Measurements from ENCODE around the gene WWC2.

The WWC2 gene

DNA sequence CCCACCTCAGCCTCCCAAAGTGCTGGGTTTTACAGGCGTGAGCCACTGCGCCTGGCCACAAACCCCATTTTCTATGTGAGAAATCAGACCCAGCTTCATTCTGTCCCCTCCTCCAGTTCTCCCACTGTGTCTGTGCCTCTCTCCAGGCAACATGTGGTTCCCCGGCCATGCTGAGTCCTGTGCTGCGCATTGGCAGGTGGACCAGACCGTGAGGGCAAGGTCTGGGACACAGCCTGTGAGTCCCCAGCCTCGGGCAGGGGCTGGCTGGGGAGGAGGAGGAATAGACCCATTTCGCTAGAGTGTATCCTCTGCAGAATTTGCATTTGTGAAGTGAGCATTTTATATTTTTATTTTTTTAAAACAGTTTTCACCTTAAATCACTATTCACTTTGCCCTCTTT, 244.7 kb downstream of the WWC2 start:
- H3K27me3 ChIP-seq (ENCODE audit: insufficient read depth, low read depth, severe bottlenecking) = no peaks in the 10 kb centered on the region
- DNase-seq = no peak
- TF ChIP-seq, protein P1, sequence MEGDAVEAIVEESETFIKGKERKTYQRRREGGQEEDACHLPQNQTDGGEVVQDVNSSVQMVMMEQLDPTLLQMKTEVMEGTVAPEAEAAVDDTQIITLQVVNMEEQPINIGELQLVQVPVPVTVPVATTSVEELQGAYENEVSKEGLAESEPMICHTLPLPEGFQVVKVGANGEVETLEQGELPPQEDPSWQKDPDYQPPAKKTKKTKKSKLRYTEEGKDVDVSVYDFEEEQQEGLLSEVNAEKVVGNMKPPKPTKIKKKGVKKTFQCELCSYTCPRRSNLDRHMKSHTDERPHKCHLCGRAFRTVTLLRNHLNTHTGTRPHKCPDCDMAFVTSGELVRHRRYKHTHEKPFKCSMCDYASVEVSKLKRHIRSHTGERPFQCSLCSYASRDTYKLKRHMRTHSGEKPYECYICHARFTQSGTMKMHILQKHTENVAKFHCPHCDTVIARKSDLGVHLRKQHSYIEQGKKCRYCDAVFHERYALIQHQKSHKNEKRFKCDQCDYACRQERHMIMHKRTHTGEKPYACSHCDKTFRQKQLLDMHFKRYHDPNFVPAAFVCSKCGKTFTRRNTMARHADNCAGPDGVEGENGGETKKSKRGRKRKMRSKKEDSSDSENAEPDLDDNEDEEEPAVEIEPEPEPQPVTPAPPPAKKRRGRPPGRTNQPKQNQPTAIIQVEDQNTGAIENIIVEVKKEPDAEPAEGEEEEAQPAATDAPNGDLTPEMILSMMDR (IDR thresholded peaks at IDR 0.05; ENCODE audit: low read depth, low read length) = no peak
- H3K4me3 ChIP-seq (ENCODE audit: low read depth, low read length) = no peak overlapping the region
- H3K9me3 ChIP-seq (ENCODE audit: severe bottlenecking) = no peaks in the 10 kb centered on the region
- no peaks in the 10 kb centered on the region for H3K36me3 ChIP-seq
- H3K27ac ChIP-seq = no peak overlapping the region

DNA sequence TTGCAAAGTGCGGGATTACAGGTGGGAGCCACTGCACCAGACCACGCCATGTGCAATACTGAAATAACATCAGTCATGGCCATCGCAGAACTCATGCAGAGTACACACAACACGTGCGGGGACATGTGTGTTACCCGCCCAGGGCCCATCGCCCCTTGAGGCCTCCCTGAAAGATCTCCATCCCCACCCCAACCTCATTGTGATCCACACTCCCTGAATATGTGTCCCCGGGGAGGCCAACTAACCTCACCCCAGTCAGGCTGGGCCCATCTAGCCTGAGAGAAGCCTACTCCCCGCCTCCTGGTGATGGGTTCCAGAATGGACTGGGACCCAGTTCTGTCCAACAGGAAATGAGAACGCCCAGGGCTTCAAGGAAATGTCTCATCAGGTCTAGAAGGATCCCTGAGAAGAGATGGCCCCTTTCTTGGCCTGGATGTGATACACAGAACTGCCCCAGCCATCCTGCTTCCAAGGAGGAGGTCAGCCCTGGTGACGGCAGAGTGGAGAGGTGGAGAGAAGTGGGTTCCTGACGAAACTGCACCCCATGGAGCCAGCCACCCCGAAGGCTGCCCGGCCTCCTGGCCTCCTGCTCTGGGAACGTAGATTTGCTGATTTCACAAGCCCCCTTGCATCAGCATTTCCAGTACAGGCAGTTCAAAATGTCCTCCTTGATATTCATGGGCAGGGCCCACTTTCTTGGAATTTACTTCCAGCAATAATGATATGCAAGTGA, 245.6 kb downstream of the WWC2 start:
- TF ChIP-seq, protein P1 (IDR thresholded peaks at IDR 0.05; ENCODE audit: low read depth, low read length) = no peak
- no peak for DNase-seq
- no peak overlapping the region for H3K4me3 ChIP-seq (ENCODE audit: low read depth, low read length)
- no peaks in the 10 kb centered on the region for H3K9me3 ChIP-seq (ENCODE audit: severe bottlenecking)
- H3K27ac ChIP-seq = no peak overlapping the region
- H3K27me3 ChIP-seq (ENCODE audit: insufficient read depth, low read depth, severe bottlenecking) = no peaks in the 10 kb centered on the region
- H3K36me3 ChIP-seq = no peaks in the 10 kb centered on the region

DNA sequence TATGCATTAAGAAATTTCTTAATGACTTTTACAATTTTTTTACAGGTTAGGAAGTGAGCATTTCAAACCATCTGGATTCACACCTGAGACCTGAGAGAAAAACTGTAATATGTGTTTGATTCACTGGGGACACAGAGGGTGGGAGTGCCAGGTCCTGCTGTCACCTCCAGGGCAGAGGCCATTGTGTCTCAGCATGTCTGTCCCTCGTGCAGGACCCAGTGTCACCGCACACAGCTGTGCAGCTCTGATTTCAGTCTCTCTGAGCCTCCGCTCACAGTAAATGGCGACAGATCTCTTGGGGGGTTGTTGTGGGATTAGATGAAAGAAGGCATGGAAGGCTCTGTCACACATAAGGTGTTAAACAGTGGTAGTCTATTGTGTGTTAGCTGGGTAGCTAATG, 246.2 kb downstream of the WWC2 start:
- Histone ChIP-seq H3K36me3 (no peaks in the 10 kb centered on the region), H3K27me3 (ENCODE audit: insufficient read depth, low read depth, severe bottlenecking) (no peaks in the 10 kb centered on the region), H3K27ac (no peak overlapping the region; the same call in 1 of the 2 replicates), H3K4me3 (ENCODE audit: low read depth, low read length) (no peak overlapping the region), H3K9me3 (ENCODE audit: severe bottlenecking) (no peaks in the 10 kb centered on the region)
- TF ChIP-seq, protein P1 (IDR thresholded peaks at IDR 0.05; ENCODE audit: low read depth, low read length) = no peak
- DNase-seq = peak; percentile 38

DNA sequence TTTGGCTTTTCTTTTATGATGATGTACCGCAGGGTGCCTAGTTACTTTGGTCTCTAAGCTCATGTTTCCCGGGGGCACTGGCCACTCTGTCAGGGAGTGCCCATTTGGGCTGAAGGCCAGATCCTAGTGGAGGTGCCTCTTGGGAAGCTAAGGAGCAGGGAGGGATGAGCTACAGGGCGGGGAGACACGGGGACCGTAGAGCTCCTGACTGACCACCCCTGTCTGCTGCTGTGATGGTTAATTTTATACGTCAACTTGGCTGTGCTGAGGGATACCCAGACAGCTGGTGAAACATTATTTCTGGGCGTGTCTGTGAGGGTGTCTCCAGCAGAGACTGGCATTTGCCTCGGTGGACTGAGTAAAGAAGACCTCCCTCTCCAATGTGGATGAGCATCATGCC, 248.1 kb downstream of the WWC2 start:
- Histone ChIP-seq H3K27me3 (ENCODE audit: insufficient read depth, low read depth, severe bottlenecking) (no peaks in the 10 kb centered on the region), H3K27ac (no peak overlapping the region), H3K36me3 (no peaks in the 10 kb centered on the region), H3K4me3 (ENCODE audit: low read depth, low read length) (no peak overlapping the region), H3K9me3 (ENCODE audit: severe bottlenecking) (no peaks in the 10 kb centered on the region)
- no peak for DNase-seq
- TF ChIP-seq, protein P1 (IDR thresholded peaks at IDR 0.05; ENCODE audit: low read depth, low read length) = no peak

DNA sequence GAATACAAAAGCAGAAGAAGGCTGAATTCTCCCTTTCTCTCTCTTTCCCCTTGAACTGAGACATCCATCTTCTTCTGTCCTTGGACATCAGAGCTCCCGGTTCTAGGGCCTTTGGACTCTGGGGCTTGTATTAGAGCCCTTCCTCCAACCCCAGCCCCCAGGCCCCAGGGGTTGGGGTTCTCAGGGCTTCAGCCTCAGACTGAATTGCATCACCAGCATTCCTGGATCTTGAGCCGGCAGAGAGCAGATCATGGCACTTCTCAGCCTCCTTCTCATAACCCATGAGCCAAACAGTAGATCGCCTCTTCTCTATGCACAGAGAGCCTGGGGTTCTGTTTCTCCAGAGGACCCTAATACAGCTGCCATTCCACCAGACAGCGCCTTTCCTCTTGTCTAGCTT, 248.5 kb downstream of the WWC2 start:
- Histone ChIP-seq H3K9me3 (ENCODE audit: severe bottlenecking) (no peaks in the 10 kb centered on the region), H3K36me3 (no peaks in the 10 kb centered on the region), H3K4me3 (ENCODE audit: low read depth, low read length) (no peak overlapping the region), H3K27me3 (ENCODE audit: insufficient read depth, low read depth, severe bottlenecking) (no peaks in the 10 kb centered on the region), H3K27ac (no peak overlapping the region)
- TF ChIP-seq, protein P1 (IDR thresholded peaks at IDR 0.05; ENCODE audit: low read depth, low read length) = no peak
- no peak for DNase-seq

DNA sequence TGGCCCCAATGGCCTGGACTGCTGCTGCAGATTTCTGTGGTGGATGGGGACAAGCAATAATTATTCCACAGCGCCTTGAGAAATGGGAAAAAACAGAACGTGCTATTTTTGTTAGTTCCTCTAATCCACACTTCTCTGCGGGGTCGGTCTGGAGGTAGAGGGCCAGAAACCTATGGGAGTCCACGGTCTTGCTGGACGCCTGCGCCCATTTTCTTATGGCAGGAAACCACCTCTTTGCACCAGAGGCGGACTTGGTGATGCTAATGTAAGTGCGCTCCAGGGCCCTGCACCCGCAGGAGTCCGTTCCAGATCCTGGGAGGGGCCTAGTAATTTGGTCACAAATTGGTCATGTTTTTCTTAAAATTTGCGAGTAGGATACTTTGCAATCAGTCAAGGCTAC, 249.1 kb downstream of the WWC2 start:
- Histone ChIP-seq H3K27me3 (ENCODE audit: insufficient read depth, low read depth, severe bottlenecking) (no peaks in the 10 kb centered on the region), H3K4me3 (ENCODE audit: low read depth, low read length) (no peak overlapping the region), H3K36me3 (no peaks in the 10 kb centered on the region), H3K27ac (no peak overlapping the region), H3K9me3 (ENCODE audit: severe bottlenecking) (no peaks in the 10 kb centered on the region)
- TF ChIP-seq, protein P1 (IDR thresholded peaks at IDR 0.05; ENCODE audit: low read depth, low read length) = no peak
- DNase-seq = no peak
